ENCODE measurements around the gene GOLGA2. TPM values are rescaled to one million over a fixed set of nuclear protein-coding genes. Genes with fewer than 3 reads are reported as not detected.

The GOLGA2 gene
- total RNA-seq, 1 experiment from 2014 or later = 188 TPM

GRCh38 chr9:128243215-128244018, 32.4 kb downstream of the GOLGA2 start:
- H3K4me1 ChIP-seq (replicated peaks; ENCODE audit: insufficient read depth) = no peaks in the 10 kb centered on the region
- H4K20me1 ChIP-seq (ENCODE audit: insufficient read depth) = no peaks in the 10 kb centered on the region
- H3K79me2 ChIP-seq (ENCODE audit: low read depth) = no peaks in the 10 kb centered on the region
- DNase-seq = no peak
- POLR2A ChIA-PET (ENCODE audit: unreplicated experiment) = no interaction called here
- H3K9me3 ChIP-seq (ENCODE audit: insufficient read depth, low read depth) = no peaks in the 10 kb centered on the region
- H3K27me3 ChIP-seq (ENCODE audit: insufficient read depth, low read depth) = no peaks in the 10 kb centered on the region
- no peak overlapping the region for H3K4me2 ChIP-seq
- CTCF ChIA-PET = no interaction called here
- no peak overlapping the region for H3K4me3 ChIP-seq
- H2AFZ ChIP-seq = no peak overlapping the region
- no peaks in the 10 kb centered on the region; the same call in 1 of the 2 replicates for H3F3A ChIP-seq (ENCODE audit: insufficient read depth, low read depth)
- no peaks in the 10 kb centered on the region for H3K9me2 ChIP-seq (ENCODE audit: insufficient read depth)
- no TSS peak for BruUV-seq (replicated peaks)
- no peaks in the 10 kb centered on the region for H3K36me3 ChIP-seq (ENCODE audit: low read depth)
- TF ChIP-seq CTCF (conservative IDR thresholded peaks at IDR 0.05) (no peak), EZH2 (IDR thresholded peaks at IDR 0.05; ENCODE audit: low read depth) (no peak)
- intact Hi-C loops (cut with micrococcal nuclease; ENCODE audit: unreplicated experiment) = no loop called here
- no peak overlapping the region for H3K27ac ChIP-seq

DNA sequence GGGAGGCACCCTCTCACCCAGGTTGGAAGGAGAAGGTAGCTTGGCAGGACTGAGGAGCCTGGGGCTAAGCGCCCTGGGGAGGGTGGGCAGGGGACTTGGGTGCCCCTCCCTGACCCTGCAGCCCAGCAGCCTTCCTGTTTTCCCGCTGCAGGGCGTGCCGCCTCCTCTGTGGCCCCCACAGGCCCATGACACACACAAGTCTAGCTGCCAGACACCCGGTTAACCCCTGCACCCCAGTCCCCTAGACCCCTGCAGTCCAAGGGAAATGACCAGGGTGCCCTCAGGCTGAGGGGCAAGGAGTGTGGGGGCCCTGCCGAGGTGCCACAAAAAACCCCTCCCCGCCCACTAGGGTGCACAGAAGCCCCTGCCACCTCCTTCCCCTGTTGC, 33.0 kb downstream of the GOLGA2 start:
- no TSS peak for BruUV-seq (replicated peaks)
- no peak for DNase-seq
- intact Hi-C loops (cut with micrococcal nuclease; ENCODE audit: unreplicated experiment) = no loop called here
- Histone ChIP-seq H3K9me2 (ENCODE audit: insufficient read depth) (no peaks in the 10 kb centered on the region), H3F3A (ENCODE audit: insufficient read depth, low read depth) (no peaks in the 10 kb centered on the region; the same call in 1 of the 2 replicates), H3K79me2 (ENCODE audit: low read depth) (no peaks in the 10 kb centered on the region), H3K9me3 (ENCODE audit: insufficient read depth, low read depth) (no peaks in the 10 kb centered on the region), H3K4me3 (no peak overlapping the region), H3K4me2 (no peak overlapping the region), H3K36me3 (ENCODE audit: low read depth) (no peaks in the 10 kb centered on the region), H3K27ac (no peak overlapping the region), H2AFZ (no peak overlapping the region), H3K27me3 (ENCODE audit: insufficient read depth, low read depth) (no peaks in the 10 kb centered on the region), H3K4me1 (replicated peaks; ENCODE audit: insufficient read depth) (no peaks in the 10 kb centered on the region), H4K20me1 (ENCODE audit: insufficient read depth) (no peaks in the 10 kb centered on the region)
- TF ChIP-seq CTCF (conservative IDR thresholded peaks at IDR 0.05) = no peak
- no peak for TF ChIP-seq EZH2 (IDR thresholded peaks at IDR 0.05; ENCODE audit: low read depth)
- ChIA-PET CTCF (no interaction called here), POLR2A (ENCODE audit: unreplicated experiment) (no interaction called here)

GRCh38 chr9:128242124-128242523, 33.7 kb downstream of the GOLGA2 start:
- Histone ChIP-seq H3K4me2 (no peak overlapping the region), H3K27me3 (ENCODE audit: insufficient read depth, low read depth) (no peaks in the 10 kb centered on the region), H3K9me2 (ENCODE audit: insufficient read depth) (no peaks in the 10 kb centered on the region), H3K9me3 (ENCODE audit: insufficient read depth, low read depth) (no peaks in the 10 kb centered on the region), H2AFZ (no peak overlapping the region), H3K79me2 (ENCODE audit: low read depth) (no peaks in the 10 kb centered on the region), H4K20me1 (ENCODE audit: insufficient read depth) (no peaks in the 10 kb centered on the region), H3K27ac (no peak overlapping the region), H3K36me3 (ENCODE audit: low read depth) (no peaks in the 10 kb centered on the region), H3K4me3 (no peak overlapping the region), H3F3A (ENCODE audit: insufficient read depth, low read depth) (no peaks in the 10 kb centered on the region; the same call in 1 of the 2 replicates), H3K4me1 (replicated peaks; ENCODE audit: insufficient read depth) (no peaks in the 10 kb centered on the region)
- BruUV-seq (replicated peaks) = no TSS peak
- TF ChIP-seq CTCF (conservative IDR thresholded peaks at IDR 0.05) (no peak), EZH2 (IDR thresholded peaks at IDR 0.05; ENCODE audit: low read depth) (no peak)
- intact Hi-C loops (cut with micrococcal nuclease; ENCODE audit: unreplicated experiment) = no loop called here
- ChIA-PET POLR2A (ENCODE audit: unreplicated experiment) (interaction anchor here (0.7 kb wide), 2 partner anchors 31 to 215 kb away, joined by 3 to 4 read pairs; no protein-coding TSS in a partner anchor), CTCF (no interaction called here)
- no peak for DNase-seq

Measured in PC-9 (cell line).